SJCRH30 (cell line): Measurements from ENCODE around the gene TPPP3. TPM values are rescaled to one million over a fixed set of nuclear protein-coding genes. Genes with fewer than 3 reads are reported as not detected.
"Not testable (repeated sequence)": the region's sequence is repeated elsewhere in the genome, so short reads cannot be mapped to it uniquely, and the experiment has no call there.

ENCODE experiments used
- DNase-seq, 2 experiments: peaks; one replicate each; pipeline ENCODE4 v3.0.0-alpha.2; 2015 to 2020
- H3K27ac ChIP-seq: fragments of 250-450 bp; sonication (Bioruptor Pico); 2 replicates; pipeline ENCODE4 v1.5.1; 2020; ENCODE audit warnings: mild to moderate bottlenecking, moderate library complexity
- H3K27me3 ChIP-seq: fragments of 250-450 bp; sonication (Bioruptor Pico); 2 replicates; pipeline ENCODE4 v1.5.1; 2020; ENCODE audit warnings: mild to moderate bottlenecking, moderate library complexity
- H3K36me3 ChIP-seq: fragments of 250-450 bp; sonication (Bioruptor Pico); 2 replicates; pipeline ENCODE4 v1.5.1; 2020; ENCODE audit warnings: mild to moderate bottlenecking, moderate library complexity
- H3K4me1 ChIP-seq: fragments of 250-450 bp; sonication (Bioruptor Pico); 2 replicates; pipeline ENCODE4 v1.5.1; 2020; ENCODE audit warnings: mild to moderate bottlenecking, moderate library complexity
- H3K4me3 ChIP-seq: fragments of 250-450 bp; sonication (Bioruptor Pico); 2 replicates; pipeline ENCODE4 v1.5.1; 2020; ENCODE audit warnings: mild to moderate bottlenecking, moderate library complexity
- H3K9me3 ChIP-seq: fragments of 250-450 bp; sonication (Bioruptor Pico); replicated peaks from 2 replicates; pipeline ENCODE4 v1.5.1; 2020; ENCODE audit warnings: mild to moderate bottlenecking, moderate library complexity
- total RNA-seq: library from RNA; depleted of rRNA; stranded (reverse); fragments of >200 nt; shearing (Covaris generic); gene quantifications from 2 replicates; pipeline ENCODE4 v1.2.3, GENCODE V29; 2014

Gene TPPP3
- total RNA-seq, 1 experiment from 2014 or later = 34.6 TPM

DNA sequence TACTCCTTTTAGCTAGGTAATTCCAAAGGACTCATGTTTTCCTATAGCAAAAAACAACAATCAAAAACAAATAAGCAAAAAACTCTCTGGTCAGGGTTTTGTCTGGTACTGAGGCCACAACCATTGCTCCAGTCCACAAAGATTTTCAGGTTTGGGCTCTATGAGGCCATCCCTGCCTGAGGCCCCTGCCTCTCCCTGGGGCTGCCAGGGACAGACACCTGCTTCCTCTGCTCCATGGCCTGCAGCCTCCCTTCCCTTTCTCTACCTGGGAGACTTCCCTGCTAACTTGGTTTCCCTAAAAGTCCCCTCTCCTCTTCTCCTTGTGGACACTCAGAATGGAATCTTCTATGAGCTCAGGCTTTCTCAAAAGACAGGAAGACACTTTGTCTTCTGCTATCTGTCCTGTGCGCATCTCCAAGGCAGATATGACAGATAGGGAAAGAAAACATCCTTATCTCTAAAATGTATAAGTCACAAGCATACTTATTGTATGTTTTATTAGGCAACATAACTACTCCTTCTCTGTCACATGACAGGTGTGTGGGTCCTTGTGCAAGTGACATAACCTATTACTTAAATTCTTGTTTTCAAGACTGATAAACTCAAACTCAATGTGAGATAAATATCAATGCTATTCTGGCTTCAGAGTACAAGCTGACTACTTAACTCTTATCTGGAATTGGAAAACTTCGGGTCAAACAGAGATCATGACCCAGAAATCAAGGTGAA lies 24.2 kb upstream of the TPPP3 start:
- H3K36me3 ChIP-seq = no peaks in the 10 kb centered on the region
- DNase-seq = no peak
- H3K27ac ChIP-seq = no peak overlapping the region
- no peak overlapping the region for H3K4me3 ChIP-seq
- H3K9me3 ChIP-seq = no peaks in the 10 kb centered on the region
- peaks cover 5% of the 10 kb centered on the region; the same call in 1 of the 2 replicates for H3K27me3 ChIP-seq
- peaks cover 7% of the 10 kb centered on the region for H3K4me1 ChIP-seq

DNA sequence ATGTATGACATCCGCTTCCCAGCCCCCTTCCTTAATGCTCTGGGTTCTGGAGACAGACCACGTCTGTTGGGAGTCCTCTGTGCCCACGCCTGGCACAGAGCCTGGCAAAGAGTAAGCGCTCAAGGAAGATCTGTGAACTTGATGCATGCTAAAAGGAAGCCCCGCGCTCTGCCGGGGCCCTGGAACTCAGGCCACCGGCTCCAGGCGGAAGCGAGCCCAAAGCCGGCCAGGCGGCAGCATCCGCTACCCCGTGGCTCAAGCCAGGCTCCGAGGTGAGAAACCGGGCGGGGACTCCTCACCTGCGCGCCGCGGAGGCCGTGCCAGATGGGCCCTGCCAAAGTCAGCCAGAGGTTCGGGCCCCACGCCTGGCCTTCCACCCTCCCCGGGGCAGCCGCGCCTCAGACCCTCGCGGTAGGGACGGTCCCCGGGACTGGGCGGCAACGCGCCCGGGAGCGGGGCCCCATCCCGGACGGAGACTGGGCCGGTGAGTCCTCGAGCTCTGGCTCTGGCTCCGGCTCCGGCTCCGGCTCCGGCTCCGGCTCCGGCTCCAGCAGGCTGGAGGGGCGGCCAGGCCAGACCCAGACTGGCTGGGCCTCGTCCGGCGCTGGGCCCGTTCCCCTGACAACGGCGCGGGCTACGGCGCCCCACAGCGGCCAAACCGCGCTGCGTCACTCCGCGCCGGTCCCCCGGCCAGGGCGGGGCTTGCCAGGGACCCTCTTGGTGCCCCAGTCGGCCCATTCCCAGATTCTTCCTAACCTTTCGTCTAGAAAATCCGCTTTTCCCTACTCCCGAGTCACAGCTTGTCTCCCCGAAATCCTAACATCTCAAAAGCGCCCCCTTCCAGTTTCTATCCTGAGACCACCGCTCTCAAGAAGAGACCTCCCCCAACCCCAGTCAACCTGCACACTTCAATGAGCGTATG lies 22.8 kb upstream of the TPPP3 start, which contains the start of gene ZDHHC1:
Gene ZDHHC1 (minus strand): TSS at position 606 of the 922 bp plus-strand sequence. CDS start 8,702 bp downstream, outside the sequence.
- DNase-seq = peak in 1 of 2 experiments; percentile 59
- Histone ChIP-seq H3K27me3 (peaks cover 5% of the 10 kb centered on the region; the same call in 1 of the 2 replicates), H3K9me3 (no peaks in the 10 kb centered on the region), H3K4me3 (peak within 1 kb of the TSS; percentile 52), H3K4me1 (peaks cover 7% of the 10 kb centered on the region), H3K36me3 (no peaks in the 10 kb centered on the region), H3K27ac (no peak within 1 kb of the TSS)

GRCh38 chr16:67415421-67415820 lies 22.1 kb upstream of the TPPP3 start:
- H3K4me3 ChIP-seq, H3K36me3 ChIP-seq, H3K27me3 ChIP-seq, DNase-seq, H3K4me1 ChIP-seq, H3K27ac ChIP-seq, H3K9me3 ChIP-seq: not testable (repeated sequence)

DNA sequence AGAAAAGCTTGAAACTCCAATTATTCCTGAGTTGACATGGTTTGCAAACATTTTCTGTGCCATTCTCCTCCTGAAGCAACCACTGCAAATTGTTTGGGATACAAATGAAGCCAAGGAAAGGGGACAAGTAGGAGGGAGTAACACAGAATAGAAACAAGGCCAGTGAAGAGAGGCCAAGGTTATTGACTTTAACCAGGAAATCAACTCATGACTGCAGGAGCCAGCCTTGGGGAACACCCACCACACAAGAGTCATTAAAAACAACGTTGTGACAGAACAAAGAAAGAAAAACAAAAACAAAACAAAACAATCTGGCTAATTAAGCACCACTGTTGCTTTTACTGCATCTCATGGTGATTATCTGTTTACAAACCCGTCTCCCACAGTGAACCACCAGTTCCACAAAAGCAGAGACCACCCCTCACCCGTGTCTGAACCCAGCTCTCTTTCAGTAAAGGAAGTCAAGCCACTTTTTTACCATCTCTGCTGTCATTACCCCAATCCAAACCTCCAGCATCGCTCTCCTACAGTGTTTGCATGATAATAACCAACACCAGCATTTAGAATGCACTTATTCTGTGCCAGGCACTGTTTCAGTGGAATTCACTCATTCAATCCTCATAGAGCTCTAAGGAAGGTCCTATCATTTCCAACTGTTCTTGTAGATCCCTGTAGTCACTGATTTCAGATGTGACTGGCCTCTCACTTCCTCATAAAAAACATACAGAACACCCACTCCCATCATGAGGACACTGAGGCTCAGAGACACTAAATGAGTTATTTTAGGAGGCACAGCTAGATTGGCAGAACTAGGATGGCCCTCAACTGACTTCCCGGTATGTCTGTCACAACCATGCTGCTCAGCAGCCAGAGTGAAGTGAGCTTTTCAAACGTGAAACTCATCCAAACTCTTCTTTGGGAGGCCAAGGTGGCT lies 20.9 kb upstream of the TPPP3 start:
- no peak for DNase-seq
- Histone ChIP-seq H3K36me3 (no peaks in the 10 kb centered on the region), H3K4me3 (no peak overlapping the region), H3K27me3 (peaks cover 5% of the 10 kb centered on the region; the same call in 1 of the 2 replicates), H3K27ac (no peak overlapping the region), H3K9me3 (no peaks in the 10 kb centered on the region), H3K4me1 (peaks cover 1% of the 10 kb centered on the region; the same call in 1 of the 2 replicates)

DNA sequence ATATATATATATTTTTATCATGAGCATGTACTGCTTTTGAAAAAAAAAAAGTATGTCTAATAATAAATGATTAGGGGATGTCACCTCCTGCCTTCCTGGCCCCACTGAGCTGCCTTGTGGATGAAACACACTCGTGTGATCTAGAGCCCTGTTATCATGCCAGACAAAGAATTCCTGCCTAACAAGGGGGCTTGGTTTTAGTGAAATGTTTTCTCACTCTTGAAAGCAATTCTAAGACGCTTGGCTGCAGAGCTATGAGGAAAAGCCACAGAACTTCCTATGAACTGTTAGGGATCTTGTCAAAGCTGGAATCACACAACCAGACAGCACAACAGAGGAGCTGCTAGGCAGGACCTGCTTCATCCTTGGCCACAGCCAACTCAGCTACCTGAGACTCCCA lies 19.0 kb upstream of the TPPP3 start:
- H3K27me3 ChIP-seq = peaks cover 5% of the 10 kb centered on the region; the same call in 1 of the 2 replicates
- H3K4me1 ChIP-seq = no peaks in the 10 kb centered on the region
- H3K9me3 ChIP-seq = no peaks in the 10 kb centered on the region
- no peak for DNase-seq
- no peak overlapping the region for H3K27ac ChIP-seq
- H3K4me3 ChIP-seq = no peak overlapping the region
- H3K36me3 ChIP-seq = no peaks in the 10 kb centered on the region

GRCh38 chr16:67411339-67411738 lies 18.0 kb upstream of the TPPP3 start:
- no peaks in the 10 kb centered on the region for H3K36me3 ChIP-seq
- H3K4me3 ChIP-seq = no peak overlapping the region
- no peak overlapping the region for H3K27ac ChIP-seq
- 0 out of 2 replicates have a peak, but pooled peaks cover 5% of the 10 kb centered on the region for H3K27me3 ChIP-seq
- H3K4me1 ChIP-seq = peaks cover 8% of the 10 kb centered on the region
- H3K9me3 ChIP-seq = no peaks in the 10 kb centered on the region
- DNase-seq = no peak

- H3K27me3 ChIP-seq = no peaks in the 10 kb centered on the region
- H3K9me3 ChIP-seq = no peaks in the 10 kb centered on the region
- DNase-seq = no peak
- H3K4me1 ChIP-seq = peaks cover 10% of the 10 kb centered on the region
- H3K4me3 ChIP-seq = no peak overlapping the region
- no peak overlapping the region for H3K27ac ChIP-seq
- no peaks in the 10 kb centered on the region for H3K36me3 ChIP-seq
Measured at GRCh38 chr16:67409631-67410030, 16.3 kb upstream of the TPPP3 start.

DNA sequence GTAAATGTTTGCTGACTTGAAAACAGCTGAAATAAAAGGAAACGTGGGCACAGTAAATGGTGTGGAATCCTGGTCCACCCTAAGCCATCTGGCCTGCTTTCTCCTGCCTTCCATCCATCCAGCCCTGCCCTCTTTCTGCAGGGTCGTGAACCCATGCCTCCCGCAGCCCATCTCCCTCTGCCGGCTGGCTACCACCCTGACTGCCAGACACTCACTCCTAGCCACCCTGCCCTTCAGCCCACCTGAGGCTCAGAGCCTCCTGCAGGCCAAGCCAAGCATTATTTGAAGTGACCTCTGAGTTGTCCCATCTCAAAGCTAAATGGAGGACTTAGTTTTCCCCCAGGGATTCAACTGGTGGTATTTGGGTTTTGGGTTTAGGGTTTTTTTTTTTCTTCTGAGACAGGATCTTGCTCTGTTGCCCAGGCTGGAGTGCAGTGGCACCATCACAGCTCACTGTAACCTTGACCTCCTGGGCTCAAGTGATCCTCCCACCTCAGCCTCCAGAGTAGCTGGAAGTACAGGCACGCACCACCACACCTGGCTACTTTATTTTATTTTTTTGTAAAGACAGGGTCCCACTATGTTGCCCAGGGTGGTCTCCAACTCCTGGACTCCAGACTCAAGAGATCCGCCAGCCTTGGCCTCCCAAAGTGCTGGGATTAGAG lies 14.6 kb upstream of the TPPP3 start:
- H3K27ac ChIP-seq = no peak overlapping the region

GRCh38 chr16:67407176-67407787 lies 14.0 kb upstream of the TPPP3 start:
- no peak for DNase-seq
- Histone ChIP-seq H3K27me3 (no peaks in the 10 kb centered on the region), H3K27ac (peak overlapping the region; percentile 36), H3K9me3 (no peaks in the 10 kb centered on the region), H3K4me3 (no peak overlapping the region), H3K36me3 (no peaks in the 10 kb centered on the region), H3K4me1 (peaks cover 10% of the 10 kb centered on the region)

More for the DNA sequence above, 14.6 kb upstream of the TPPP3 start:
- H3K9me3 ChIP-seq = no peaks in the 10 kb centered on the region
- DNase-seq = no peak
- peaks cover 10% of the 10 kb centered on the region for H3K4me1 ChIP-seq
- H3K27me3 ChIP-seq = no peaks in the 10 kb centered on the region
- H3K4me3 ChIP-seq = no peak overlapping the region
- no peaks in the 10 kb centered on the region for H3K36me3 ChIP-seq

- Histone ChIP-seq H3K4me3 (no peak overlapping the region), H3K36me3 (no peaks in the 10 kb centered on the region), H3K9me3 (no peaks in the 10 kb centered on the region), H3K27ac (peak overlapping the region; percentile 36), H3K4me1 (peaks cover 10% of the 10 kb centered on the region), H3K27me3 (no peaks in the 10 kb centered on the region)
- peak in 1 of 2 experiments; percentile 49 for DNase-seq
Measured at GRCh38 chr16:67406111-67406971, 13.0 kb upstream of the TPPP3 start.

- H3K27ac ChIP-seq = no peak overlapping the region
- no peaks in the 10 kb centered on the region for H3K36me3 ChIP-seq
- no peaks in the 10 kb centered on the region for H3K9me3 ChIP-seq
- no peak for DNase-seq
- peaks cover 12% of the 10 kb centered on the region for H3K4me1 ChIP-seq
- H3K27me3 ChIP-seq = no peaks in the 10 kb centered on the region
- H3K4me3 ChIP-seq = no peak overlapping the region
Measured at GRCh38 chr16:67405336-67405735, 12.0 kb upstream of the TPPP3 start.

DNA sequence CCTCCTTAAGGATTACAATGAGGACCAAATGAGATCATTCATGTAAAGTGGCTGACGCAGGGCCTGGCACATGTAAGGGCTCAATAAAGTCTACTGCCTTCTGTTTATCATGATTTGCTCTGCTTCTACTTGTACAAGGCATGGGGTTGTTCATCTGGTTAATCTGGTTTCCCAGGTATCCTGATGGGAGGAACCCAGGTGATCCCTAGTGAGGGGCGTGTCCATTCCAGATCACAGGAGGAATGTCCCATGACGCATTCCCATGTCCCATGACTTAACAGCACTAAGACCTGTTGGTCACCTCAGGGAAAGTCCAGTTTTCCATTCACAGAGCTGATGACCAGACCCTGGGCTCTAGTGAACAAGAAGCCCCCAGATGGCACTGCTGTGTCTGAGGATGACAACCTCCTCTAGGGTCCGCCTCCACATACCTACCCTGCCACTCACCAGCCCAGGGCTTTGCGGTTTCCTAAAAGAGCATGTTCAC lies 11.5 kb upstream of the TPPP3 start:
- Histone ChIP-seq H3K4me3 (no peak overlapping the region), H3K27me3 (no peaks in the 10 kb centered on the region), H3K36me3 (no peaks in the 10 kb centered on the region), H3K4me1 (peaks cover 18% of the 10 kb centered on the region), H3K27ac (no peak overlapping the region), H3K9me3 (no peaks in the 10 kb centered on the region)
- DNase-seq = no peak
